Stimulated activated CD8-positive, alpha-beta memory T cell treated with anti-CD3 and anti-CD28 coated beads, Interleukin-12 subunit alpha, Interleukin-12 subunit beta, amount 100 ng/mL, for 4 hours (primary cell): Measurements from ENCODE around the gene XPOT.

Experiments used
- DNase-seq: peaks from one replicate; pipeline ENCODE4 v3.0.0-alpha.2; 2020; ENCODE audit warnings: low read depth

Gene XPOT

DNA sequence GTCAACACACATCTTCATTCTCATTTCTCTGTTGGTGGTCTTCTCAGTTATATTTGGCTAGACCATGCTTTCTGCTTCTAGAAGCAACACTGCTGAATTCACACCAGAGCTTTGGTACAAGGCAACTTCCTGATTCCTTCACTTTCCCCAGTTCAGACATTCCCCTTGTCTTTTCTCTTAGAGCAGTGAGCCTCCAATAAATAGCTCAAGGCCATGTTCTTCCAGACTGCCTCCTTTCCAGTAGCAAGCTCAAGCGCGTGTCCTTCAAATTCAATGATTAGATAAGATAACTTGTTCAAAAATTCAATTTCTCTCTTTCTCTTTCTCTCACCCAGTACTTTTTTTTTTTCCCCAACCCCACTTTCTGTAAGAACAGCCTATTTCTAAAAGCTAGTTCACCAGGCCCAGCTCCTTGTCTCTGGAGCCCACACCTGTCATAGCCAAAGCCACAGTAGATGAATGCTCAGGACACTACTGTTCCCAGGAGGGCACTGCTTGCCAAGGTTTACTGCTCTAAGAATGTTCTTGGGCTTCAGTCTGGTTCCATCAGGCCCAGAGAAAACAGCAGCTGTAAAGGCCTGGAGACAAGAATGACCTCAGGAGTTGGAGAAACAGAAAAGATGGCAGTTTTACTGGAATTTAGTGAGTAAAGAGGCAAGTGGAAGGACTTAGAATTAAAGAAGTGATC is 65.4 kb downstream of the XPOT start:
- no peak for DNase-seq

DNA sequence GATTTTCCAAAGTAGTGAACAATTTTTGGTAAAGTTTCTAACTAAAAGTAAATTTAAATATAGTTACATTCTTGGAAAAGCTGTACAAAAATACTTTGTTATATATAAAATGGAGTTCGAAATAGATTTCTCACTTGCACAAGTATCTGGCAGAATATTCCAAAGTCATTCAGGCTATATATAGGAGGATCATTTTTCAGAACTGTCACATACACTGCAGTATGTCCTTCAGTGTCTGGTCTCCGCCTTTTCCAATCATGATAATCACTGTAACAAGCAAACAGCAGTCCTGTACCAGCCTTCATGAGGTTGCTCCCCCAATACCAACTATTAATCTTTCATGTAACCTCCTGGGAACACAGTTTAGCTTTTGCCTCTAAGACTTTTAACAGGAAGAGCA is 66.3 kb downstream of the XPOT start:
- no peak for DNase-seq

DNA sequence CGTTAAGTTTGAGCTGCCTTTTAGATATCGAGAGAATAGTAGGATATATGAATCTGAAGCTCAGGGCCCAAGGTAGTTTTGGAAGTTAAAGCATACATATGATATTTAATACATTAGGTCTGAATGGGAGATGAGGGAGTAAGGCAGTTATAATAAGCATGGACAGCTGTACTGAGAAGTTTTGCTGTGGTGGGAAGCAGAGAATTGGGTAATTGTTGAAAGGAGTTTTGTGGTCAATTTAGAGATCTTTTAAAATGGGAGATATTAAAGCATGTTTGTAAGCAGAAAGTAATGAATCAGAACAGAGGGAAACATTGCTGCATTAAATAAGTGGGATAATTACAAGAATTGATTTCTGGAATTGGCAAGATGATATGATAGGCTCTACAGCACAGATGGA is 69.0 kb downstream of the XPOT start:
- DNase-seq: no peak

DNA sequence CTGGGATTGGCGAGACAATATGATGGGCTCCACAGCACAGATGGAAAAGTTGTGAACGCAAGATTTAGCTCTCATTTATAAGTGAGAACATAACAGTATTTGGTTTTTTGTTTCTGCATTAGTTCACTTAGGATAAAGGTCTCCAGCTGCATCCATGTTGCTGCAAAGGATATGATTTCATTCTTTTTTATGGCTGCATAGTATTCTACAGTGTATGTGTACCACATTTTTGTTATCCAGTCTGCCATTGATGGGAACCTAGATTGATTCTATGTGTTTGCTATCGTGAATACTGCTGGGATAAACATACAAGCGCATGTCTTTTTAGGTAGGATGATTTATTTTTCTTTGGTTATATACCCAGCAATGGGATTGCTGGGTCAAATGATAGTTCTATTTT is 71.3 kb downstream of the XPOT start:
- DNase-seq: no peak

DNA sequence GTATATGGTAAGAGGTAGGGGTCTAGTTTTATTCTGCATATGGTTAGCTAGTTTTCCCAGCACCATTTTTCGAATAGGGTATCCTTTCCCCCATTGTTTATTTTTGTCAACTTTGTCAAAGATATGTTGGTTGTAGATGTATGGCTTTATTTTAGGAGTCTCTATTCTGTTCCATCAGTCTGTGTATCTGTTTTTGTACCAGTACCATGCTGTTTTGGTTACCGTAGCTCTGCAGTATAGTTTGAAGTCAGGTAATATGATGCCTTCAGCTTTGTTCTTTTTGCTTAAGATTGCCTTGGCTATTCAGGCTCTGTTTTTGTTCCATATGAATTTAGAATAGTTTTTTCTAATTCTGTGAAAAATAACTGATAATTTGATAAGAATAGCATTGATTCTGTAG is 72.7 kb downstream of the XPOT start:
- DNase-seq: no peak

DNA sequence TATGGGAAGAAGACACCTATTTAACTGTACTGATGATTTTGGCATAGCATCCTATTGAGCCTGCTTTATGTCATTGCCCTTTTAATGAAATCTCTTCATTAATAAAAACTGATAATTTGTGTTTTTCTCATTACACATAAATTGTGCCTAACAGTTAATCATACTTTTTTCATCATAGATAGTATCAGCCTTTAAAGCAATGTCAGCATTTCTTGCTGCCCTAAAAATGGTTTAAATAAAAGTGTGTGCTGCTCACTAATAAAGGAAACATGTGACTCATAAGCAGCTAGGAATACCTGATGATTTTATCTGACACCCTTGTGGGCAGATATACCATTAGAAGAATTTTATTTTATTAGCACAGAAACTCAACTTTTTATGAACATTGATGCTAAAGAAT is 74.5 kb downstream of the XPOT start:
- DNase-seq: no peak

DNA sequence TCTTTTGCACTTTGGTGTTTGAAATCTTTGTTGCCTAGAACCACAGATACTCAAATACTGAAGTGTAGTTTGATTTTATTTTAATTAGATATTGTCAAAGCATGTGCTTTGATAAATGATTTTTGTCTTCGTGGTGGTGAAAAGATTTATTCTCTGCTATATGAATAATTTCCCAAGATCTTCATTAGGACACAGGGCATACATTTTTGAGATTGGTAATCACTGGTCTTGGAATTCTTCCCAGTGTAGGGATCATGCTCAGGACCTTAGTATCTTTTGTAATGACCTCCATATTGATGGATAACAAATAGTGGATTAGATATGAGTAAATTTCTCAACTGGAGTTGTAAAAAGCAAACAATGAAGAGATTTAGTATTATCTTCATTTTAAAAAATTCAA is 76.0 kb downstream of the XPOT start:
- no peak for DNase-seq

DNA sequence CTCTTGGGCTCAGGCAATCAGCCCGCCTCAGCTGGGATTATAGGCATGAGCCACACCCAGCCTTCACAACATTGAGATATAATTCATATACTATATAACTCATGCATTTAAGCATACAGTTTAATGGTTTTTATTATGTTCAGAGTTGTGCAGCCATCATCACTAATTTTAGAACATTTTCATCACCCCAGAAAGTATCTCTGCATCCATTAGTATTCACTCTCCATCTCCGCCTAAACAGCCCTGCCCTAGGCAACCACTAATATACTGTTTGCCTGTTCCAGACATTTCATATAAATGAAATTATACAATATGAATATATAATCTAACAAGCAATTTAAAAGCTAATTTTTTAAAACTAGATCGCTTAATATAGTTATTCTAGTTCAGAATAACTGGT is 82.5 kb downstream of the XPOT start:
- no peak for DNase-seq

DNA sequence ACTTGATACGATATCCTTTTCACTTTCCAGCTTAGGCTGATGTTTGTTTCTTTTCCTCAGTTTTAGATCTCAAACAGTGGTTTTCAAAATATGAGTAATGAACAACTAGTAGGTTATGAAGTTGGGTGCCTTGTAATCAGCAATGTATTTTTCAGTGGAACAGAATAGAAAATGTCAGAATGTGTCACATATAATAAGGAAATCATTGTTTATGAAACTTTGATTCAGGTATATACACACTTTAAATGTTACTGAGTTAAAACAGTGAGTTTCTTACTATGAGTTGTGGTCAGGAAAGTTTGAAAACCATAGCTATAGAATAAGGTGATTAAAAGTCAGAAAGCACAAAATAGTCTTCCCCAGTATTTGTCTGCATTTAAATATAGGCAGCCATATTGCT is 87.5 kb downstream of the XPOT start:
- no peak for DNase-seq

DNA sequence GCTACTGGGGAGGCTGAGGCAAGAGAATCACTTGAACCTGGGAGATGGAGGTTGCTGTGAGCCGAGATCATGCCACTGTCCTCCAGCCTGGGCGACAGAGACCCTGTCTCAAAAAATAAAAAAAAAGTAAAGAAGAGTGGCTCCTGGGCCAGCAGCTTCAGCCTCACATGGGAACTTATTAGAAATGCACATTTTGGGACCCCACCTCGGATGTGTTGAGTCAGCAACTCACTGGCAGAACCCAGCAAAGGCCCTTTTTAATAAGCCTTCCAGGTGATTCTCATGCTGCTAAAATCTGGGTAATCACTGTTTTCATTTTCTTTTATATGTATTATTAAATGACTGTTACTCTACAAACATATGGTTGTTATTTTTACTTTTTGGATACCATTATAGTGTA is 89.3 kb downstream of the XPOT start:
- DNase-seq: no peak

DNA sequence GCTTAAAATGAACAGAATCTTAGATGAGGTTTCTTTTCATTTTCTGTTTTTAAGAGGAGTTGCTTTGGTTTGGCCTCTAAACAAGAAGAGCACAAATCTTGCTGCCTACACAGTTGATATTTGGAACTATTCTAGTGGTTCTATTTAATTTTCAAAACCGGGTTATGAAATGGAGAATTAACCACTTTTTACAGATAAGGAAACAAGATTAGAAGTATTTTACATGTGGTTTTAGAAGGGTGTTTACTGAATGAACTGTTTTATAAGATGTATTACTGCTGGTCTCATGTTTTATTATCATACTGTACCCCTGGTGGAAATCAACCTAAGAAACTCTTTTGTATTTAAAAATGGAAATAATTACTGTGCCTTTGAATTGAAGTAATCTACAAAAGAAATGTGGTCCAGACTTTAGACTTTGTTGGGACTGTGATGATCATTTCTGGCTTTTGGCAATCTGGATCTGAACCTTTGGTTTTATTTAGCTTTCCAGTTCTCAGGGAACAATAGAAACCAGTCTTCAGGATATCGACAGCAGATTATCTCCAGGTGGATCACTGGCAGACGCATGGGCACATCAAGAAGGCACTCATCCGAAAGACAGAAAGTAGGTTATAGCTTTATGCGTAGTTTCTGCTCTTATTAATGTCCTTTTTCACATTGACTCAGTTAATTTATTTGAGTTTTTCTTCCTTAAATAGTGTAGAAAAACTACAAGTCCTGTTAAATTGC is 91.0 kb downstream of the XPOT start:
- no peak for DNase-seq

DNA sequence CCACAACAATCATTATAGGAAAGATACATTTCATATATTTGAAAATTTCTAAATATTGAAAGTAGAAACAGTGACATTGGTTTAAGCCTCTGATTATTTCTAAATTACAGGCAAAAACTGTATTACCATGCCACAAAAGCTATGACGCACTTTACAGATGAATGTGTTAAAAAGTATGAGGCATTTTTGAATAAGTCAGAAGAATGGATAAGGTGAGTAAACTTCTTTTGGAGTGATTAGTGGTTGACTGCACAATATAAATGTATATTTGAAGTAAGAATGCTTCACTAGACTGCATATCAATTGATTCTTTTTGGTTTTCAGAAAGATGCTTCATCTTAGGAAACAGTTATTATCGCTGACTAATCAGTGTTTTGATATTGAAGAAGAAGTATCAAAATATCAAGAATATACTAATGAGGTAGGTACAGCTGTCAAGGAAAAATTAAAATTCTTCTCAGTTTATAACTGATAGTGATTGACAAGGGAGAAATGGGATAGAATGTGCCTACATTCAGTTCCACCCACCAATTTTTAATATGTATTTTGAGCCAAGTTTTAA is 92.7 kb downstream of the XPOT start:
- no peak for DNase-seq

DNA sequence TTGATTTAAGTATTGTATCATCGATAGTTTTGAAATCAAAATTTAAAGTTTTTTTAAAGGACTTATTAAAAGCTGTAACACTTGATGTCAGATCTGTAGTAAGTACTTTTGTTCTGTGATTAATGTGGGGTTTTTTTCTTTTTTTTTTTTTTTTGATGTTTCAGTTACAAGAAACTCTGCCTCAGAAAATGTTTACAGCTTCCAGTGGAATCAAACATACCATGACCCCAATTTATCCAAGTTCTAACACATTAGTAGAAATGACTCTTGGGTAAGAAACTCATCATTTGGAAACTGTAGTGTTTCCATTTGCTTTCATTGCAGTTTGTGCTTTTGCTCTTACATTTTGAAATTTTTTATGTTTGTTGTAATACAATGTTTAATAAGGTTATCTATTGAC is 93.3 kb downstream of the XPOT start:
- no peak for DNase-seq

DNA sequence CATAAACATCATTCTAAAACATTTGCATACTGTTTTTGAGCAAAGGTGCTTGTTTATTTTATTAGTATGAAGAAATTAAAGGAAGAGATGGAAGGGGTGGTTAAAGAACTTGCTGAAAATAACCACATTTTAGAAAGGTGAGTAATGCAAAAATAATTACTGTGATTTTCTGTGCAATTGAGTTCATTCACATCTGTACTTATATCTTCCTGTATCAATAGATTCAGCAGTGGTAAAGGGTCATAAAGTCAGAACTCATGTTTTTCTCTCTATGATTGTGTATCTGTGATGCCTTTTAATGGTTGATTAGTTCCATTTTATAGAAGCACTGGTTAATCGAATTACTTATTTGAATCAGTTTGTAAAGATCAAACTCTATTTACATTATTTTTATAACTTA is 93.7 kb downstream of the XPOT start:
- no peak for DNase-seq

DNA sequence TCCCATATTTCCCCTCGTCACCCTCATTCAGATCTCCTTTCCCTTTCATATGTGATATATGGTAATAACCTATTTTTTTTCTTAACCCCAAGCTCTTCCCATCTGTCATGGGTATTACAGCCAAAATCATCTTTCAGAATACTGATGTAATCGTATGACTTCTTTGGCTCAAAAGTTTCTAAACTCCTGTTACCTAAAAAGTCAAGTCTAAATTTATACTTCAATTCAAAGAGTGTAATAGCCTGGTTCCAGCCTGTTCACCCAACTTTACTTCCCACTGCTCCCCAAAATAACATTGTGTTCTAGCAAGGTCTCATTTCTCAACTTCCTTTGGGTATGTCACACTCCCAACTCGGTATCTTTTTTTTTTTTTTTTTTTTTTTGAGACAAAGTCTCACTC is 96.2 kb downstream of the XPOT start:
- no peak for DNase-seq
